PFSK-1 (cell line): ENCODE measurements around the gene OPN3.

ENCODE experiments used
- POLR2AphosphoS5 ChIP-seq: IDR thresholded peaks from 2 replicates; pipeline ENCODE4 v1.6.1; 2012; ENCODE audit warnings: low read depth, mild to moderate bottlenecking, control low read depth, low read length, moderate library complexity
- REST ChIP-seq, 2 experiments: IDR thresholded peaks; 2 replicates each; pipeline versions ENCODE4 v1.6.1 to v1.8.0; 2011 to 2012; ENCODE audit warnings: low read depth in 2 of 2, low read length in 2 of 2, control low read depth in 1 of 2, inconsistent platforms in 1 of 2, mild to moderate bottlenecking in 1 of 2, moderate library complexity in 1 of 2; ENCODE audit not compliant: insufficient read depth in 1 of 2
- SIN3A ChIP-seq: IDR thresholded peaks from 2 replicates; pipeline ENCODE4 v1.6.1; 2012; ENCODE audit warnings: mild to moderate bottlenecking, low read length, moderate library complexity, borderline replicate concordance; ENCODE audit not compliant: insufficient read depth
- TAF1 ChIP-seq: IDR thresholded peaks from 2 replicates; pipeline ENCODE4 v1.6.1; 2012; ENCODE audit warnings: low read length, control low read depth, borderline replicate concordance; ENCODE audit not compliant: insufficient read depth

GRCh38 chr1:241636291-241636690 is 3.9 kb downstream of the OPN3 start:
- TF ChIP-seq TAF1 (no peak), SIN3A (no peak), POLR2AphosphoS5 (no peak), REST (IDR thresholded peaks at IDR 0.05; ENCODE audit: insufficient read depth in 1 of 2, low read depth in 2 of 2, low read length in 2 of 2) (no peak)
